Right forelimb (tissue), 1 donor: Measurements from ENCODE around the gene POLH.
"Not testable (repeated sequence)": the region's sequence is repeated elsewhere in the genome, so short reads cannot be mapped to it uniquely, and the experiment has no call there.

ENCODE experiments used
- DNase-seq: peaks from one replicate; pipeline ENCODE4 v3.0.0-alpha.2; 2018

The POLH gene

DNA sequence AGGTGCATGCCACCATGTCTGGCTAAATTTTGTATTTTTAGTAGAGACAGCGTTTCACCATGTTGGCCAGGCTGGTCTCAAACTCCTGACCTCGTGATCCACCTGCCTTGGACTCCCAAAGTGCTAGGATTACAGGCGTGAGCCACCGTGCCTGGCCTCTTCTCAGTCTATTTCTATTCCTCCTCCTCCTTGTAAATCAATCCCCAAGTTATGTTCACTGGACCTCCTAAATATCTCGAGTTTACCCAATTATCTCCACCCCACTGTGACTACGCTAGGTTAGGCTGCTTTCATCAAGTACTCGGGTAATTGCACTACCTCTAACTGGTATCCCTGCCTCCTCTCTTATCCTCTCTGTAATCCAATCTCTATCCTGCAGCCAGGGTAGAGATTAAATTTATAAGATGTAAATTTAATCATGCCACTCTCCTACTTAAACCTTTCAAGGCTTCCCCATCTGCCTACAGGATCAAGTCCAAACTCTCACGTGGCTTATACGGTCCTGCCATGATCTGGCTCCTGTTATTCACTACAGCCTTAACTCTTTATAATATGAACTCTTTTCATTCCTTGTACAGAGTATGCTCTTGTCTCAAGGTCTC, 58.8 kb downstream of the POLH start:
- DNase-seq = no peak

DNA sequence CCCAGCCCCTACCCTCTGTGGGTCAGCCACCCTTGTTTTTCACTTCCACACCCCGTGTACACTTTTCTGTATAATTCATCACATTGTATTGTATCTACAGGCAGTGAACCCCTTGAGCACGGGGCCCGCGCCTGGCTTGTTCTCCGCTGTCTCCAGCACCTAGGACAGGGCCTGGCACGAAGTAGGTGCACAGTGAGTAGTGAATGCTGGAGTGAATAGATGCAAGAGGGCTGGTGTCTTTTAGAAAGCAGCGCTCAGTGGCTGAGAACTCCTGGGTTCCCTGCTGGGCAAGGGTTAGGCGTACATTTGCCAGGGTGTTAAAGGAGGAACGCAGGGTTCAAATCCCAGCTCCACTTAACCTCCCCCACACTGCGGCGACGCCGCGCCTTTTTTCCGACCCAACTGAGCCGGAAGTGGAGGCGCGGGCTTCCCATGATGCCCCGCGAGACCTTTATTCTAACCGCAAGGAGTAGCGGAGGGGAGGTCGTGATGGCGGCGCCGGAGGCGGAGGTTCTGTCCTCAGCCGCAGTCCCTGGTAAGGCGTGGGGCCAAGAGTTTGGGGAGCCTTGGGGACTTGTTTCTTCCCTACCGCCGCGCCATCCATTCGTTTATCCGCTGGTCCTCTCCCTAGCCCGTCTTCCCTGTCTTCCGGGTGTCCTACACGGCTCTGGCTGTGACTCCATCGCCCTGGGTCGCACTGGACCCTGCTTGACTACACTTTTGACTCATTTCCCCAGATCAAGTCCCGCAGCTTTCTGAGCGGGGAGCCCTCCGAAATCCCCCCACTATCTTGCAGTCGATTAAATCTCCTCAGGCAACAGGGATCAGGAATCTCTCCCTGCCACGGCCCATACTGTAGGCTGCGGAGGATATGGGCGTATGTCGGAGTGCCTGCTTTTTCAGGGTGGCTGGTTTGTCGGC, 59.7 kb downstream of the POLH start, which contains the start of gene MAD2L1BP:
Gene MAD2L1BP, plus strand, starts transcription at position 454 of the 921 bp plus-strand sequence. Its CDS starts 36 bp downstream, at position 490.
- peak; percentile 91 for DNase-seq

DNA sequence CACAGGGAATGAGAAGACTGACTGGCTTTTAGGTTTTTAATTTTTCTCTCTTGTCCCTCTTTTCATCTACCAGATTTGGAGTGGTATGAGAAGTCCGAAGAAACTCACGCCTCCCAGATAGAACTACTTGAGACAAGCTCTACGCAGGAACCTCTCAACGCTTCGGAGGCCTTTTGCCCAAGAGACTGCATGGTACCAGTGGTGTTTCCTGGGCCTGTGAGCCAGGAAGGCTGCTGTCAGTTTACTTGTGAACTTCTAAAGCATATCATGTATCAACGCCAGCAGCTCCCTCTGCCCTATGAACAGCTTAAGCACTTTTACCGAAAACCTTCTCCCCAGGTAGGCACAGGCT, 60.3 kb downstream of the POLH start:
- no peak for DNase-seq

DNA sequence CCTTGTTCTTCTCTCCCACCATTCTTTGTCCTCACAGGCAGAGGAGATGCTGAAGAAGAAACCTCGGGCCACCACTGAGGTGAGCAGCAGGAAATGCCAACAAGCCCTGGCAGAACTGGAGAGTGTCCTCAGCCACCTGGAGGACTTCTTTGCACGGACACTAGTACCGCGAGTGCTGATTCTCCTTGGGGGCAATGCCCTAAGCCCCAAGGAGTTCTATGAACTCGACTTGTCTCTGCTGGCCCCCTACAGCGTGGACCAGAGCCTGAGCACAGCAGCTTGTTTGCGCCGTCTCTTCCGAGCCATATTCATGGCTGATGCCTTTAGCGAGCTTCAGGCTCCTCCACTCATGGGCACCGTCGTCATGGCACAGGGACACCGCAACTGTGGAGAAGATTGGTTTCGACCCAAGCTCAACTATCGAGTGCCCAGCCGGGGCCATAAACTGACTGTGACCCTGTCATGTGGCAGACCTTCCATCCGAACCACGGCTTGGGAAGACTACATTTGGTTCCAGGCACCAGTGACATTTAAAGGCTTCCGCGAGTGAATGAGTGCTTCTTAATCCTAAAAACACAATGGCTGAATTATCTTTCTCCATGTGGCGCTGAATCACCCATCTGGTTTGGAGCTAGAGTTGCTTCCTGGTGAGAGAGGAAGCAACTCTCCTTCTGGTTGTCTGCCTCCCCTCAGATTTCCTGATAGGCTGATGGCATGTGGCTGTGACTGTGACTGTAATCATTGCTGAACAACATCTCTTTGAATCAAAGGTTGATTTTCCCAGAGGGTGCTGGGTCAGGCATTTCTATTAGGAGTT, 64.2 kb downstream of the POLH start:
- DNase-seq = no peak

DNA sequence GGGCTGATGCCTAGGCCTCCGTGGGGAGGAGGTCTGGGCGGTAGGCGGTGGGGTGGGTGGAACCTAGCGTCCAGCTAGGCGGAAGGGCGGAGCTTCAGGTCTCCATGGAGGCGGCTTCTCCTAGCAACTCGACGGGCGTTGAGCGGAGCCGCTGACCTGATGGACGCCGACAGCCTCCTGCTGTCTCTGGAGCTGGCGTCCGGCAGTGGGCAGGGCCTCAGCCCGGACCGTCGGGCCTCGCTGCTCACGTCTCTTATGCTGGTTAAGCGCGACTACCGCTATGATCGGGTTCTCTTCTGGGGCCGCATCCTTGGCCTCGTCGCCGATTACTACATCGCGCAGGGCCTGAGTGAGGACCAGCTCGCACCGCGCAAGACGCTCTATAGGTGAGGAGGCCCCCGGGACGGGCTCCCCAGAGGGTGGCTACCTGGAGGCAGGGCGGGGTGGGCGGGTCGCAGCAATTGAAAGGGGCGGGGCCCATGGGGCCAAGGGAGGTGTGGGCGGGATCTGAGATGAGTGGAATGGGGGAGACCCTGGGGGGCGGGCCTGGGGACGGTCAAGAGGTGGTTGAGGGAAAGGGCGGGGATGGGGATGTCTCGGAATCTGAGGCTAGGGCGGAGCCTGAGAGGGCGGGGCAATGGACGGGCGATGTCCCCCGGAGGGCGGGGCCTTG, 69.1 kb downstream of the POLH start, which contains the start of gene RSPH9:
Gene RSPH9, plus strand, starts transcription at position 97 of the 673 bp plus-strand sequence. Its CDS starts 63 bp downstream, at position 160.
- peak; percentile 76 for DNase-seq

DNA sequence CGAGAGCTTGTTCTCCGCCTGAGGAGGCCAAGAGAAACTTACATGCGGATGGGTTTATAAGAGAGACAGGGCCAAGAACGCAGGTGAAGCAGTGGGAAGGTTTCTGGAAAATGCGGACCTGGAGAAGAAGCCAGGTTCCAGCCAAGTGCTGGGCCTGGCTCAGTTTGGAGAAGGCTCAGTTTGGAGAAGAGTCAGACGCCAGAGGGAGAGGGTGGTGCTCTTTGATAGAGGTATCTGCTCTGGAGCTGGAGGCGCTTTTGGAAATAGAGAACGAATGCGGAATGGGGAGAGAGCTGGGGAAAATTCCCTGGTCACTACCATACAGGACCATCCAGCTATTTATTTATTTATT, 69.6 kb downstream of the POLH start:
- no peak for DNase-seq

DNA sequence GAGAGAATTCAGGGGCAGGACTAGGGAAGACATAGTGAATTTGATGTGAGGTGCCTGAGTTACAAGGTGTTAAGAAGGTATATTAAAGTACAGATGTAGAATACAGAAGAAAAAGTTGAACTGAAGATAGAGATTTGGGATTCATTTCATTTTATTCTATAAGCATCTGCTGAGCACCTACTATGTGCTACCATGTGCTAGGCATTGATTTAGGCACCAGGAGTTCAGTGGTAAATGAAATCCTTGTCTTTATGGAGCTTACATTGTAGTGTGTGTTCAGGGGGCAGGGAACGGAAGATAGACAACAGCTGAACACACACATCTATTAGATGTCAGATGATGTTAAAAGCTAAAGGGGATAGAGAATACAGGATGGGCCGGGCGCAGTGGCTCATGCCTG, 71.6 kb downstream of the POLH start:
- DNase-seq = no peak

DNA sequence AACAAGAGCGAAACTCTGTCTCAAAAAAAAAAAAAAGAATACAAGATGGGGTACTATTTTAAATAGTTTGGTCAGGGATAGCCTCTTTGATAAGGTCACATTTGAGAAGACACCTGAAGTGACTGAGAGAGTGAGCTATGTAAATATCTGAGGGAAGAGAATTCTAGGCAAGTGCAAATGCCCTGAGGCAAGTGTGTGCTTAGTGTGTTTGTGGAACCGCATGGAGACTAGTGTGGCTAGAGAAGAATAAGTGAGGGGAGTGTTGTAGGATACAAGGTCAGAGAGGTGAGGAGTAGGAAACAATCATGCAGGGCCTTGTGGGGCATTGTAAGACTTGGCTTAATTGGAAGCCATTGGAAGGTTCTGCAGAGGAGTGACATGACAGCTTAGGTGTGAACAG, 72.3 kb downstream of the POLH start:
- no peak for DNase-seq

DNA sequence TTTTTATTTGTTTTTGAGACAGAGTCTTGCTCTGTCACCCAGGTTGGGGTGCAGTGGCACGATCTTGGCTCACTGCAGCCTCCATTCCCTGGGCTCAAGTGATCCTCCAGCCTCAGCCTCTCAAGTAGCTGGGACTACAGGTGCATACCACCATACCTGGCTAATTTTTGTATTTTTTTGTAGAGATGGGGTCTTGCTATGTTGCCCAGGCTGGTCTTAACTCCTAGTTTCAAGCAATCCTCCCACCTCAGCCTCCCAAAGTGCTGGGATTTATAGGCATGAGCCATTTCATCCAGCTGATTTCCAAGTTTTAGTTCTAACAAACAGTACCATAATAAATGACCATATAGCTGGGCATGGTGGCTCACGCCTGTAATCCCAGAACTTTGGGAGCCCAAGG, 76.8 kb downstream of the POLH start:
- not testable (repeated sequence) for DNase-seq

DNA sequence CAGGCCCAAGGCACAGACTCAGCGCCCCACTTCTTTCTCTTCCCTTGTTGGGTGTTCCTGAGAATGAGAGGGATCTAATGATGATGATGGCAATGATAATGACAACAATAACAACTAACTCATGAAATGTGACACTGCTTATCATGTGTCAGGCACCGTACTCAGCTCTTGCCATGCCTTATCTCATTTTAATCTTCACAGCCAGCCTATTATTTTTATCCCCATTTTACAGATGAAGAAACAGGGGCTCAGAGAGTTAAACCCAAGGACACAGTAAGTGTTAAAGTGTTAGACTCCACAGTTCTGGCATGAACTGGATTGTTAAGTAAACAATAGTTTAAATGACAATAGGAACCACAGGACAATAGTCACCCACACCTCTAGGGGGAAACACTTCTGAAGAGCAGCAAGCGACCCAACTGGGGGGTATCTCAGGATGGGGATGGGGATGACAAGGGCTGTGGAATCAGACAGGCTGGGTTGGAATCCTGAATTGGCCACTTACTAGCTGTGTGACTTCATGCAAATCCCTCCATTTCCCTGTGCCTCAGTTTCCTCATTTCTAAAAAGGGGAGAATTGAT, 81.3 kb downstream of the POLH start:
- DNase-seq = no peak

DNA sequence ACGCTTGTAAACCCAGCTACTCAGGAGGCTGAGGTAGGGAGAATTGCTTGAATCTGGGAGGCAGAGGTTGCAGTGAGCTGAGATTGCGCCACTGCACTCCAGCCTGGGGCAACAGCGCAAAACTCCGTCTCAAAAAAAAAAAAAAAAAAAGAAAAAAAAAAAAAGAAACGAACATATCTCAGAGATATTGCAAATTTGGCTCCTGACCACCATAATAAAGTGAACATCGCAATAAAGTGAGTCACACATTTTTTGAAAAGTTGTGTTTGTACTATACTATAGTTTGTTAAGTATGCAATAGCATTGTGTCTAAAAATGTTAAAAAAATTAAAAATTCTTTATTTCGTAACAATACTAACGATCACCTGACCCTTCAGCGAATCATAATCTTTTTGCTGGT, 82.2 kb downstream of the POLH start:
- DNase-seq = no peak

DNA sequence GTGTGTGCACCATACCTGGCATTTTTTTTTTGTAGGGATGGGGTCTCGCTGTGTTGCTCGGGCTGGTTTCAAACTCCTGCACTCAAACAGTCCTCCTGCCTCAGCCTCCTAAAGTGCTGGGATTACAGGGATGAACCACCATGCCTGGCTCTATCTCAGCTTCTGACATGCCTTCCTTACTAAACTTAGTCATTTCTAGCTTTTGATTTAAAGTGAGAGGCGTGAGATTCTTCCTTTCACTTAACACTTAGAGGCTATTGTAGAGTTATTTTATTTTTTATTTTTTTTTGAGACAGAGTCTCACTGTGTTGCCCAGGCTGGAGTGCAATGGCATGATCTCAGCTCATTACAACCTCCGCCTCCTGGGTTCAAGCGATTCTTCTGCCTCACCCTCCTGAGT, 87.0 kb downstream of the POLH start:
- DNase-seq = not testable (repeated sequence)
